Lung (tissue), 12 donors: ENCODE measurements around the gene LUZP1. TPM values are rescaled to one million over a fixed set of nuclear protein-coding genes. Genes with fewer than 3 reads are reported as not detected.
A peak's percentile ranks its signal among the peaks of the same experiment; 100 is the strongest.

ENCODE experiments used
- ATAC-seq: fragments of 200-7000 bp; cut with Tn5 transposase; one replicate; pipeline ENCODE4 v1.9.1; 2020; ENCODE audit warnings: moderate number of reproducible peaks; ENCODE audit not compliant: insufficient read depth, low FRiP score
- DNase-seq, 3 donors: peaks; one replicate each; pipeline ENCODE4 v3.0.0-alpha.2; 2013 to 2017
- H3K27ac ChIP-seq, 2 donors: one replicate each; pipeline ENCODE4 v1.5.1; 2013; ENCODE audit warnings: mild to moderate bottlenecking in 2 of 2, moderate library complexity in 2 of 2, control low read depth in 1 of 2, inconsistent platforms in 1 of 2, low read depth in 1 of 2, low read length in 1 of 2
- H3K27me3 ChIP-seq, 3 donors: one replicate each; pipeline ENCODE4 v1.5.1; 2013; ENCODE audit warnings: low read length in 2 of 3; ENCODE audit not compliant: control insufficient read depth in 3 of 3, insufficient read depth in 3 of 3
- H3K36me3 ChIP-seq, 4 donors: one replicate each; pipeline ENCODE4 v1.5.1; 2013; ENCODE audit warnings: low read length in 4 of 4, mild to moderate bottlenecking in 1 of 4, moderate library complexity in 1 of 4; ENCODE audit not compliant: control insufficient read depth in 4 of 4, insufficient read depth in 4 of 4
- H3K4me1 ChIP-seq, 5 donors: one replicate each; pipeline ENCODE4 v1.5.1; 2013; ENCODE audit warnings: low read length in 5 of 5, mild to moderate bottlenecking in 2 of 5, moderate library complexity in 1 of 5; ENCODE audit not compliant: control insufficient read depth in 5 of 5, insufficient read depth in 5 of 5
- H3K4me3 ChIP-seq: one replicate; pipeline ENCODE4 v1.5.1; 2013; ENCODE audit warnings: mild to moderate bottlenecking, control low read depth, moderate library complexity
- H3K9ac ChIP-seq, 2 donors: one replicate each; pipeline ENCODE4 v1.5.1; 2013; ENCODE audit warnings: low read length in 2 of 2, control low read depth in 1 of 2; ENCODE audit not compliant: insufficient read depth in 1 of 2
- H3K9me3 ChIP-seq, 4 donors: one replicate each; pipeline ENCODE4 v1.5.1; 2013; ENCODE audit warnings: low read length in 3 of 4, mild to moderate bottlenecking in 1 of 4, moderate library complexity in 1 of 4; ENCODE audit not compliant: control insufficient read depth in 4 of 4, insufficient read depth in 3 of 4
- CTCF ChIP-seq: IDR thresholded peaks from 2 replicates; pipeline ENCODE4 v1.5.1; 2012; ENCODE audit warnings: mild to moderate bottlenecking; ENCODE audit errors: control extremely low read depth, extremely low read depth
- WGBS, 2 donors: extraction: QIAGEN DNeasy Blood & Tissue Kit; methylation state at CpG; one replicate each; pipeline ENCODE4 v1.1.7; 2013; 5-methylcytosine and 5-hydroxymethylcytosine counted together
- polyA plus RNA-seq, 2 donors: library from polyadenylated mRNA; stranded (reverse); fragments of 200-250 nt; gene quantifications; one replicate each; pipeline ENCODE4 v1.2.1, GENCODE V29; 2013
- total RNA-seq, 2 donors: library from RNA; depleted of rRNA in 1 of 2; stranded (reverse); fragments of >200 nt in 1 of 2; gene quantifications; one replicate each; pipeline ENCODE4 v1.2.1, GENCODE V29; 2014 to 2021
- donor health status: control.
- donor health status: control.
- donor health status: Bipolar disorder and iron deficiency.
- donor health status: healthy.
- donor health status: DM: yes; HTN: yes; CAD: no.

LUZP1 gene
- total and polyA plus RNA-seq, 4 donors, result 4.0 to 27.5 (median 17.7) TPM

GRCh38 chr1:23215751-23216449, 47.2 kb upstream of the LUZP1 start:
- no peaks in the 10 kb centered on the region for H3K9me3 ChIP-seq
- H3K27me3 ChIP-seq, result peaks cover 0 to 36% (median 29%) of the 10 kb centered on the region in 3 donors
- H3K9ac ChIP-seq, result no peak overlapping the region
- H3K4me1 ChIP-seq, result peaks cover 0 to 7% (median 3%) of the 10 kb centered on the region in 5 donors
- DNase-seq, result peak in 1 of 3 donors; percentile 21
- ATAC-seq, result no peak
- TF ChIP-seq CTCF, result no peak
- WGBS, 2 donors, result 63 to 66% methylated on average over 3 of the region's 3 CpGs
- no peaks in the 10 kb centered on the region for H3K36me3 ChIP-seq
- no peak overlapping the region for H3K4me3 ChIP-seq
- no peak overlapping the region for H3K27ac ChIP-seq

- Histone ChIP-seq H3K27me3 (peaks cover 0 to 33% (median 31%) of the 10 kb centered on the region in 3 donors), H3K4me3 (no peak overlapping the region), H3K9me3 (no peaks in the 10 kb centered on the region), H3K36me3 (no peaks in the 10 kb centered on the region), H3K4me1 (peaks cover 0 to 7% (median 3%) of the 10 kb centered on the region in 5 donors), H3K9ac (no peak overlapping the region), H3K27ac (no peak overlapping the region)
- 92% methylated on average over 3 of the region's 3 CpGs for WGBS, 2 donors
- ATAC-seq (no peak), DNase-seq (no peak)
- no peak for TF ChIP-seq CTCF
These were observed 46.6 kb upstream of the LUZP1 start for GRCh38 chr1:23215291-23215690.

- ATAC-seq, result no peak
These were observed 46.0 kb upstream of the LUZP1 start for GRCh38 chr1:23214640-23215039.

More at GRCh38 chr1:23214640-23215039, 46.0 kb upstream of the LUZP1 start:
- TF ChIP-seq CTCF, result no peak
- 94% methylated on average over 4 of the region's 4 CpGs for WGBS, 2 donors
- H3K9ac ChIP-seq, result no peak overlapping the region
- H3K9me3 ChIP-seq, result no peaks in the 10 kb centered on the region
- no peaks in the 10 kb centered on the region for H3K36me3 ChIP-seq
- no peak for DNase-seq
- peaks cover 0 to 33% (median 32%) of the 10 kb centered on the region in 3 donors for H3K27me3 ChIP-seq
- peaks cover 0 to 7% (median 3%) of the 10 kb centered on the region in 5 donors for H3K4me1 ChIP-seq
- no peak overlapping the region for H3K27ac ChIP-seq
- H3K4me3 ChIP-seq, result no peak overlapping the region
